MM.1S (cell line): Measurements from ENCODE around the gene RASSF10.

Experiments
- DNase-seq: peaks from one replicate; pipeline ENCODE4 v3.0.0-alpha.2; 2015
- H2AFZ ChIP-seq: fragments of 300-600 bp; sonication (generic); 2 replicates; pipeline ENCODE4 v1.6.0; 2016; ENCODE audit warnings: antibody characterized with exemption, low read length
- H3F3A ChIP-seq: fragments of 300-600 bp; sonication (generic); 2 replicates; pipeline ENCODE4 v1.6.1; 2016; ENCODE audit warnings: mild to moderate bottlenecking, antibody characterized with exemption, low read length, moderate library complexity, mixed read lengths; ENCODE audit not compliant: insufficient read depth
- H3K27ac ChIP-seq: fragments of 300-600 bp; sonication (generic); 2 replicates; pipeline ENCODE4 v1.5.1; 2016; ENCODE audit warnings: mild to moderate bottlenecking, low read length
- H3K27me3 ChIP-seq: fragments of 300-600 bp; sonication (generic); replicated peaks from 2 replicates; pipeline ENCODE4 v1.6.0; 2016; ENCODE audit warnings: low read length; ENCODE audit not compliant: insufficient read depth
- H3K36me3 ChIP-seq: fragments of 300-600 bp; sonication (generic); replicated peaks from 2 replicates; pipeline ENCODE4 v1.6.1; 2016; ENCODE audit warnings: mild to moderate bottlenecking, low read length, mixed read lengths; ENCODE audit not compliant: insufficient read depth
- H3K4me1 ChIP-seq: fragments of 300-600 bp; sonication (generic); 2 replicates; pipeline ENCODE4 v1.6.1; 2016; ENCODE audit warnings: low read length, mixed read lengths
- H3K4me2 ChIP-seq: fragments of 300-600 bp; sonication (generic); 2 replicates; pipeline ENCODE4 v1.6.0; 2016; ENCODE audit warnings: low read depth, low read length
- H3K4me3 ChIP-seq: fragments of 300-600 bp; sonication (generic); 2 replicates; pipeline ENCODE4 v1.5.1; 2016; ENCODE audit warnings: low read length, mixed read lengths
- H3K79me2 ChIP-seq: fragments of 300-600 bp; sonication (generic); 2 replicates; pipeline ENCODE4 v1.6.1; 2016; ENCODE audit warnings: mixed run types, low read length, mixed read lengths
- H3K9ac ChIP-seq: fragments of 300-600 bp; sonication (generic); 2 replicates; pipeline ENCODE4 v1.6.1; 2016; ENCODE audit warnings: low read length, mixed read lengths
- H3K9me2 ChIP-seq: fragments of 300-600 bp; sonication (generic); replicated peaks from 2 replicates; pipeline ENCODE4 v1.6.1; 2016; ENCODE audit warnings: mild to moderate bottlenecking, low read length, mixed read lengths; ENCODE audit not compliant: insufficient read depth
- H3K9me3 ChIP-seq: fragments of 300-600 bp; sonication (generic); replicated peaks from 2 replicates; pipeline ENCODE4 v1.6.1; 2016; ENCODE audit warnings: mild to moderate bottlenecking, low read length, mixed read lengths; ENCODE audit not compliant: insufficient read depth
- H4K20me1 ChIP-seq: fragments of 300-600 bp; sonication (generic); 2 replicates; pipeline ENCODE4 v1.6.1; 2016; ENCODE audit warnings: mild to moderate bottlenecking, low read length, moderate library complexity, mixed read lengths; ENCODE audit not compliant: insufficient read depth
- CTCF ChIP-seq: fragments of 300-600 bp; sonication (generic); IDR thresholded peaks from 2 replicates; pipeline ENCODE4 v1.5.1; 2016; ENCODE audit warnings: antibody characterized with exemption, low read length, mixed read lengths
- EZH2 ChIP-seq: fragments of 300-600 bp; sonication (generic); optimal IDR thresholded peaks from 2 replicates; pipeline ENCODE3; 2017; ENCODE audit warnings: low read depth, mild to moderate bottlenecking, antibody characterized with exemption, low read length, mixed read lengths
- EZH2phosphoT487 ChIP-seq: fragments of 300-600 bp; sonication (generic); IDR thresholded peaks from 2 replicates; pipeline ENCODE4 v1.6.1; 2018; ENCODE audit warnings: antibody characterized with exemption, low read length

Gene RASSF10

GRCh38 chr11:13019313-13019712 lies 10.2 kb downstream of the RASSF10 start:
- no peak overlapping the region for H3K4me2 ChIP-seq
- no peaks in the 10 kb centered on the region for H3K27me3 ChIP-seq

GRCh38 chr11:13023423-13023822 lies 14.3 kb downstream of the RASSF10 start:
- Histone ChIP-seq H4K20me1 (no peaks in the 10 kb centered on the region), H3K4me2 (no peak overlapping the region), H3K4me1 (no peaks in the 10 kb centered on the region), H3K36me3 (no peaks in the 10 kb centered on the region), H3K79me2 (no peaks in the 10 kb centered on the region), H3K27ac (no peak overlapping the region), H3F3A (no peaks in the 10 kb centered on the region), H3K9me3 (no peaks in the 10 kb centered on the region), H3K27me3 (no peaks in the 10 kb centered on the region), H3K4me3 (no peak overlapping the region), H3K9ac (no peak overlapping the region), H3K9me2 (no peaks in the 10 kb centered on the region), H2AFZ (no peak overlapping the region)
- no peak for TF ChIP-seq CTCF
- no peak for TF ChIP-seq EZH2
- TF ChIP-seq EZH2phosphoT487, result no peak
- no peak for DNase-seq

More at GRCh38 chr11:13019313-13019712, 10.2 kb downstream of the RASSF10 start:
- no peaks in the 10 kb centered on the region for H3K79me2 ChIP-seq
- no peak overlapping the region for H3K4me3 ChIP-seq
- H3K9ac ChIP-seq, result no peak overlapping the region
- no peak overlapping the region for H3K27ac ChIP-seq
- no peaks in the 10 kb centered on the region for H3F3A ChIP-seq
- H2AFZ ChIP-seq, result no peak overlapping the region
- no peaks in the 10 kb centered on the region for H3K9me2 ChIP-seq
- no peaks in the 10 kb centered on the region for H3K36me3 ChIP-seq
- no peaks in the 10 kb centered on the region for H4K20me1 ChIP-seq
- H3K4me1 ChIP-seq, result no peaks in the 10 kb centered on the region
- DNase-seq, result no peak
- TF ChIP-seq EZH2 (no peak), CTCF (no peak), EZH2phosphoT487 (no peak)
- no peaks in the 10 kb centered on the region for H3K9me3 ChIP-seq

GRCh38 chr11:13026722-13027121 lies 17.6 kb downstream of the RASSF10 start:
- H3K4me3 ChIP-seq, result no peak overlapping the region
- H4K20me1 ChIP-seq, result no peaks in the 10 kb centered on the region
- H3K79me2 ChIP-seq, result no peaks in the 10 kb centered on the region
- no peak overlapping the region for H3K9ac ChIP-seq
- DNase-seq, result no peak
- no peak overlapping the region for H3K4me2 ChIP-seq
- no peaks in the 10 kb centered on the region for H3K9me3 ChIP-seq
- TF ChIP-seq EZH2phosphoT487 (no peak), CTCF (no peak), EZH2 (no peak)
- no peaks in the 10 kb centered on the region for H3K36me3 ChIP-seq
- no peaks in the 10 kb centered on the region for H3K9me2 ChIP-seq
- no peak overlapping the region for H3K27ac ChIP-seq
- no peaks in the 10 kb centered on the region for H3K27me3 ChIP-seq
- no peaks in the 10 kb centered on the region for H3K4me1 ChIP-seq
- no peak overlapping the region for H2AFZ ChIP-seq
- no peaks in the 10 kb centered on the region for H3F3A ChIP-seq
